ENCODE results near the gene CUL4A. TPM values are rescaled to one million over a fixed set of nuclear protein-coding genes. Genes with fewer than 3 reads are reported as not detected.

CUL4A gene
- total RNA-seq, 1 donor from 2014 or later, result 104 TPM

GRCh38 chr13:113169277-113170272, 39.8 kb upstream of the CUL4A start:
- no peak for FAIRE-seq

DNA sequence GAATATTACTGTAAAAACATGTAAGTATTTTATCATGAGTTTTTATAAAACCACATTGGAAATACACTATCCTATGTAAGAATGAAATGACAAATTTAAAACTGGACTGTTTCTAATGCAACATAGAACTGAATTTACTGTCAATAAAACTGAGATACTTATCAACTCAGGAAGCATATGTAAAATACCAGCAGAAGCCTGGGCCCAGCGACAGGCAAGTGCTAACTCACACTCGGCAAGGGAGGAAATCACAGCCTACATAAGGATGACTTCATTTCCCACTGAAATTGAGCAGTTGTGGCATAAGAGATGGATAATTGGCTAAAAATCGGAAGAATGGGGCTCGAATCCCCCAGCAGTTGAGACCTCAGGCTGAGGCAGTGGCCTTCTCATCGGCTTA, 38.9 kb upstream of the CUL4A start:
- no peak overlapping the region for H3K4me3 ChIP-seq (ENCODE audit: low read depth, low read length)
- H3K36me3 ChIP-seq (ENCODE audit: control insufficient read depth, insufficient read depth, low read length), result peaks cover 2% of the 10 kb centered on the region
- FAIRE-seq (no peak), DNase-seq (ENCODE audit: low read depth) (no peak)
- no peak for TF ChIP-seq CTCF (IDR thresholded peaks at IDR 0.05; ENCODE audit: insufficient read depth, low read length, severe bottlenecking)
- H3K27me3 ChIP-seq (ENCODE audit: control insufficient read depth, insufficient read depth, low read length), result no peaks in the 10 kb centered on the region

More at GRCh38 chr13:113169277-113170272, 39.8 kb upstream of the CUL4A start:
- Histone ChIP-seq H3K27me3 (ENCODE audit: control insufficient read depth, insufficient read depth, low read length) (no peaks in the 10 kb centered on the region), H3K36me3 (ENCODE audit: control insufficient read depth, insufficient read depth, low read length) (no peaks in the 10 kb centered on the region), H3K4me3 (ENCODE audit: low read depth, low read length) (no peak overlapping the region)
- no peak for DNase-seq (ENCODE audit: low read depth)
- TF ChIP-seq CTCF (IDR thresholded peaks at IDR 0.05; ENCODE audit: insufficient read depth, low read length, severe bottlenecking), result no peak

DNA sequence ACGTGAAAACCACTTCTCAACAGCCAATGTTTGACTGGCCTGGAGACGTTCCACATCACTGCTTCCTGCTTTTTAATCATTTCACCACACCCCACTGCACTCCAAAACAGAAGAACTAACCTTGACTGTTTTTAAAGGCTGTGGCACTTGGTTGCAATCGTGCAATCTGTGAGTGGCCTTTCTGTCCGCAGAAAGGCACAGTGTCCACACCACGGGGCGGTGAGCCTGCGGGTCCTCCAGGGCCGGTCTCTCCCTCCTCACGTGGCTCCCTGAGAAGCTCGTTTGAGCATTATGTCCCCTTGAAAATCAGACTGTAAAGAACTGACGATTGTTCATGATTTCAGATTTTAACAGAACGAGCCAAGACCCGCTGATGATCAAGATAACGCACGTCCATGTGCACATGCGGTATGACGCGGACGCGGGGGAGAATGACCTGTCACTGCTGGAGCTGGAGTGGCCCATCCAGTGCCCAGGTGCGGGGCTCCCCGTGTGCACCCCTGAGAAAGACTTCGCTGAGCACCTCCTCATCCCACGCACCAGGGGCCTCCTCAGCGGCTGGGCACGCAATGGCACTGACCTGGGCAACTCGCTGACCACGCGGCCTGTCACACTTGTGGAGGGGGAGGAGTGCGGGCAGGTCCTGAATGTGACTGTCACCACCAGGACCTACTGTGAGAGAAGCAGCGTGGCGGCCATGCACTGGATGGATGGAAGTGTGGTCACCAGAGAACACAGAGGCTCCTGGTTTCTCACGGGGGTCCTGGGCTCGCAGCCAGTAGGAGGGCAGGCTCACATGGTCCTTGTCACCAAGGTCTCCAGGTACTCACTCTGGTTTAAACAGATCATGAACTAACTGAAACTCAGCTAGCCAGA, 37.9 kb upstream of the CUL4A start:
- FAIRE-seq (no peak), DNase-seq (ENCODE audit: low read depth) (no peak)
- Histone ChIP-seq H3K36me3 (ENCODE audit: control insufficient read depth, insufficient read depth, low read length) (peaks cover 8% of the 10 kb centered on the region), H3K4me3 (ENCODE audit: low read depth, low read length) (no peak overlapping the region), H3K27me3 (ENCODE audit: control insufficient read depth, insufficient read depth, low read length) (no peaks in the 10 kb centered on the region)
- TF ChIP-seq CTCF (IDR thresholded peaks at IDR 0.05; ENCODE audit: insufficient read depth, low read length, severe bottlenecking), result no peak

- Histone ChIP-seq H3K4me3 (ENCODE audit: low read depth, low read length) (no peak overlapping the region), H3K27me3 (ENCODE audit: control insufficient read depth, insufficient read depth, low read length) (no peaks in the 10 kb centered on the region), H3K36me3 (ENCODE audit: control insufficient read depth, insufficient read depth, low read length) (peaks cover 8% of the 10 kb centered on the region)
- FAIRE-seq, result peak; percentile 7
- DNase-seq (ENCODE audit: low read depth), result no peak
- no peak for TF ChIP-seq CTCF (IDR thresholded peaks at IDR 0.05; ENCODE audit: insufficient read depth, low read length, severe bottlenecking)
These were observed 36.9 kb upstream of the CUL4A start for GRCh38 chr13:113172419-113172926.

GRCh38 chr13:113176280-113176679, 33.1 kb upstream of the CUL4A start:
- peaks cover 25% of the 10 kb centered on the region for H3K36me3 ChIP-seq (ENCODE audit: control insufficient read depth, insufficient read depth, low read length)
- TF ChIP-seq CTCF (IDR thresholded peaks at IDR 0.05; ENCODE audit: insufficient read depth, low read length, severe bottlenecking), result no peak
- DNase-seq (ENCODE audit: low read depth) (no peak), FAIRE-seq (peak; percentile 96)
- no peak overlapping the region for H3K4me3 ChIP-seq (ENCODE audit: low read depth, low read length)
- H3K27me3 ChIP-seq (ENCODE audit: control insufficient read depth, insufficient read depth, low read length), result no peaks in the 10 kb centered on the region

Measured in bronchial epithelial cell (primary cell).